HL-60 (cell line): ENCODE results near the gene TGFBR1.

ENCODE experiments used
- DNase-seq, 2 experiments: peaks; one replicate each; pipeline ENCODE4 v3.0.0-alpha.2; 2010 to 2020; ENCODE audit warnings: low read depth in 1 of 2, low spot score in 1 of 2
- H3K27ac ChIP-seq: fragments of 250-450 bp; sonication (Bioruptor Pico); replicated peaks from 2 replicates; pipeline ENCODE4 v1.5.1; 2020; ENCODE audit warnings: mild to moderate bottlenecking, moderate library complexity
- H3K27me3 ChIP-seq: fragments of 250-450 bp; sonication (Bioruptor Pico); 2 replicates; pipeline ENCODE4 v1.5.1; 2021; ENCODE audit warnings: mild to moderate bottlenecking, moderate library complexity; ENCODE audit not compliant: insufficient read depth, poor library complexity, severe bottlenecking
- H3K4me3 ChIP-seq: replicated peaks from 2 replicates; pipeline ENCODE4 v1.5.1; 2011; ENCODE audit warnings: mild to moderate bottlenecking, control low read depth, low read length; ENCODE audit not compliant: insufficient read depth
- GABPA ChIP-seq: IDR thresholded peaks from 2 replicates; pipeline ENCODE4 v1.6.1; 2012; ENCODE audit warnings: low read depth
- POLR2AphosphoS5 ChIP-seq: IDR thresholded peaks from 2 replicates; pipeline ENCODE4 v1.6.1; 2012; ENCODE audit warnings: low read depth
- SPI1 ChIP-seq: IDR thresholded peaks from 2 replicates; pipeline ENCODE4 v1.6.1; 2012; ENCODE audit warnings: low read depth, mild to moderate bottlenecking, borderline replicate concordance
- TF ChIP-seq, protein P1 (sequence below): IDR thresholded peaks from 2 replicates; pipeline ENCODE4 v1.6.1; 2012; ENCODE audit warnings: low read depth; ENCODE audit not compliant: insufficient replicate concordance
- TF ChIP-seq, protein P2 (sequence below): IDR thresholded peaks from one replicate; pipeline ENCODE4 v1.5.1; 2011; ENCODE audit warnings: low read length, control low read depth, inconsistent platforms; ENCODE audit not compliant: insufficient read depth

Gene TGFBR1

DNA sequence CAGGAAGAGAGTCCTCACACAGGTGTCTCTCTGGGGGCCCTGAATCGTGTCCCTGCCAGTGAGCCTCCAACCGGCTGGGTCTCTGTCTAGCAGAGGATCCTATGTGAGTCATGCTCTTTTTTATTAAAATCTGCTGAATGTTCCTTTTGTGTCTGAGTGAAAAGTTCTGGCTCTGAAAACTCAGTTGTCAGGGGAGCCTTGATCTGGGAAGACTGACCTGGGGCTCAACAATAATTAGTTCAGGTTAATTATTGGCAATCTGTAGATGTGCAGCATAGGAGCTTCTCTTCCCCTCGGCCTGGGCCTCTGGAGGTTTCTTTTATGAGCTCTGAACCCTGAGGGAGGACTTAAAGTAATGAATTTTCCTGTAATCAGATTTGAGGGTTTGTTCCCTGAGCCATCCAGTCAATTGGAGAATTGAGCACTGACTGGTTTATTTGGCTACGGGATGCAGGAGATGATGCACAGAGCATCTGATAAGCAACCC is 71.7 kb downstream of the TGFBR1 start:
- Histone ChIP-seq H3K27ac (no peak overlapping the region), H3K27me3 (no peaks in the 10 kb centered on the region), H3K4me3 (no peak overlapping the region)
- TF ChIP-seq POLR2AphosphoS5 (no peak), SPI1 (no peak), GABPA (no peak)
- TF ChIP-seq, protein P1, sequence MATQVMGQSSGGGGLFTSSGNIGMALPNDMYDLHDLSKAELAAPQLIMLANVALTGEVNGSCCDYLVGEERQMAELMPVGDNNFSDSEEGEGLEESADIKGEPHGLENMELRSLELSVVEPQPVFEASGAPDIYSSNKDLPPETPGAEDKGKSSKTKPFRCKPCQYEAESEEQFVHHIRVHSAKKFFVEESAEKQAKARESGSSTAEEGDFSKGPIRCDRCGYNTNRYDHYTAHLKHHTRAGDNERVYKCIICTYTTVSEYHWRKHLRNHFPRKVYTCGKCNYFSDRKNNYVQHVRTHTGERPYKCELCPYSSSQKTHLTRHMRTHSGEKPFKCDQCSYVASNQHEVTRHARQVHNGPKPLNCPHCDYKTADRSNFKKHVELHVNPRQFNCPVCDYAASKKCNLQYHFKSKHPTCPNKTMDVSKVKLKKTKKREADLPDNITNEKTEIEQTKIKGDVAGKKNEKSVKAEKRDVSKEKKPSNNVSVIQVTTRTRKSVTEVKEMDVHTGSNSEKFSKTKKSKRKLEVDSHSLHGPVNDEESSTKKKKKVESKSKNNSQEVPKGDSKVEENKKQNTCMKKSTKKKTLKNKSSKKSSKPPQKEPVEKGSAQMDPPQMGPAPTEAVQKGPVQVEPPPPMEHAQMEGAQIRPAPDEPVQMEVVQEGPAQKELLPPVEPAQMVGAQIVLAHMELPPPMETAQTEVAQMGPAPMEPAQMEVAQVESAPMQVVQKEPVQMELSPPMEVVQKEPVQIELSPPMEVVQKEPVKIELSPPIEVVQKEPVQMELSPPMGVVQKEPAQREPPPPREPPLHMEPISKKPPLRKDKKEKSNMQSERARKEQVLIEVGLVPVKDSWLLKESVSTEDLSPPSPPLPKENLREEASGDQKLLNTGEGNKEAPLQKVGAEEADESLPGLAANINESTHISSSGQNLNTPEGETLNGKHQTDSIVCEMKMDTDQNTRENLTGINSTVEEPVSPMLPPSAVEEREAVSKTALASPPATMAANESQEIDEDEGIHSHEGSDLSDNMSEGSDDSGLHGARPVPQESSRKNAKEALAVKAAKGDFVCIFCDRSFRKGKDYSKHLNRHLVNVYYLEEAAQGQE, result no peak
- TF ChIP-seq, protein P2, sequence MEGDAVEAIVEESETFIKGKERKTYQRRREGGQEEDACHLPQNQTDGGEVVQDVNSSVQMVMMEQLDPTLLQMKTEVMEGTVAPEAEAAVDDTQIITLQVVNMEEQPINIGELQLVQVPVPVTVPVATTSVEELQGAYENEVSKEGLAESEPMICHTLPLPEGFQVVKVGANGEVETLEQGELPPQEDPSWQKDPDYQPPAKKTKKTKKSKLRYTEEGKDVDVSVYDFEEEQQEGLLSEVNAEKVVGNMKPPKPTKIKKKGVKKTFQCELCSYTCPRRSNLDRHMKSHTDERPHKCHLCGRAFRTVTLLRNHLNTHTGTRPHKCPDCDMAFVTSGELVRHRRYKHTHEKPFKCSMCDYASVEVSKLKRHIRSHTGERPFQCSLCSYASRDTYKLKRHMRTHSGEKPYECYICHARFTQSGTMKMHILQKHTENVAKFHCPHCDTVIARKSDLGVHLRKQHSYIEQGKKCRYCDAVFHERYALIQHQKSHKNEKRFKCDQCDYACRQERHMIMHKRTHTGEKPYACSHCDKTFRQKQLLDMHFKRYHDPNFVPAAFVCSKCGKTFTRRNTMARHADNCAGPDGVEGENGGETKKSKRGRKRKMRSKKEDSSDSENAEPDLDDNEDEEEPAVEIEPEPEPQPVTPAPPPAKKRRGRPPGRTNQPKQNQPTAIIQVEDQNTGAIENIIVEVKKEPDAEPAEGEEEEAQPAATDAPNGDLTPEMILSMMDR, result no peak
- DNase-seq, result no peak

GRCh38 chr9:99177576-99178366 is 72.9 kb downstream of the TGFBR1 start:
- TF ChIP-seq SPI1 (no peak), GABPA (no peak), POLR2AphosphoS5 (no peak)
- TF ChIP-seq, protein P2, result no peak
- TF ChIP-seq, protein P1, result no peak
- no peak for DNase-seq
- Histone ChIP-seq H3K27ac (no peak overlapping the region), H3K4me3 (no peak overlapping the region), H3K27me3 (no peaks in the 10 kb centered on the region)

DNA sequence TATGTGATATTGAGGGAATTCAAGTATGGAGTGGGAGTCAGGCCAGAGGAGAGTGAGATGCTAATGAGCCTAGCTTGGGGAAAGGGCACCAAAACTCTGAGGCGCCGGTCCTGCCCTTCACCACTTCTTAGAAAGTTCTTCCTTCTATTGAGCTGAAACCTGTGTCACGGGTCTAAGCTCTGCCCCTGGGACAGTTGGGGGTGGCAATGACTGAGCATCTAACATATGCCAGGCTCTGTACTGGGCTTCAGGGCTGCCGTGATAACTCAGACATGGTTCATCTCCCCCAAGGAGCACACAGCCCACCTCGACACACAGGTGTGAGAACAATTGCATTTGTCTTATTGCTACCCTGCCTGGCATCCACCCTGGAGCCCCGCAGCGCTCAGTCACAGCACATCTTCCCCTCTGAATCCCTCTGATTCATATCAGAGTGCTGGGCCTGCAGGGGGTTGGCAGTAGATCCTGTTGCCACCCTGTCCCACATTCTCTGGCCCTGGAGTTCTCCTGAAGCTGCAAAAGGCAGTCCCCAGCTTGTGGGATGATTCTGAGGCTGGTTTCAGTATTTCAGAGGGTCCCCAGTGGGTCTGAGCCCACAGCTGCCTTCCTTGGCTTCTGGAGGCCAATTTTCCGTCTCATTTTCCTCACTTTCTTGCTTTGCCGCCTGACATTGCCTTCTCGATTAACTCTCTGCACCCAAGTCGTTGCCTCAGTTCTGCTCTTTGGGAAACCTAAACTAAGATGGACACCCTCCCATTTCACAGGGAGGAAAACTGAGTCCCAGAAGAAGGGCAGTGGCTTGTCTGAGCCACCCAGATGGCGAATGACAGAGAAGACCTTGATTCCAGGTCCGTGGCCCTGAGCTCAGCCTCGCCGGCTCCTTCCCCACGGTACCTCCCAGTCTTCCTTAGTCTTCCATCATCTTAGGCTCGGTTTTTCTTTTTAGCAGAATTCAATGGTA is 74.3 kb downstream of the TGFBR1 start:
- Histone ChIP-seq H3K4me3 (no peak overlapping the region), H3K27me3 (no peaks in the 10 kb centered on the region), H3K27ac (no peak overlapping the region)
- no peak for DNase-seq
- TF ChIP-seq POLR2AphosphoS5, result no peak
- no peak for TF ChIP-seq SPI1
- no peak for TF ChIP-seq GABPA
- TF ChIP-seq, protein P2, result no peak
- TF ChIP-seq, protein P1, result no peak
